IMR-90 (cell line): ENCODE results near the gene SLC4A4. TPM values are rescaled to one million over a fixed set of nuclear protein-coding genes. Genes with fewer than 3 reads are reported as not detected.

Experiments used
- ATAC-seq: fragments of 200-7000 bp; cut with Tn5 transposase; 2 replicates; pipeline ENCODE4 v1.9.1; 2020; ENCODE audit warnings: low read depth, mild to moderate bottlenecking, moderate library complexity
- BruUV-seq: library from RNA; stranded (reverse); fragments of 400-500 nt; replicated peaks from 2 replicates; lab custom pipeline; 2021; lab: Mats Ljungman, UMichigan
- CTCF ChIA-PET: fragments of 300-600 bp; formaldehyde crosslinking; extraction: SDS; loops from one replicate; lab custom pipeline; 2021; ENCODE audit warnings: antibody characterized with exemption; lab: Yijun Ruan, JAX
- POLR2A ChIA-PET: fragments of 300-600 bp; sonication (Branson Sonifier 250); formaldehyde crosslinking; loops from one replicate; lab custom pipeline; 2022; ENCODE audit warnings: antibody characterized with exemption; ENCODE audit not compliant: unreplicated experiment; lab: Charles Lee
- DNase-seq: peaks from one replicate; pipeline ENCODE4 v3.0.0; 2013
- H2AFZ ChIP-seq: replicated peaks from 2 replicates; pipeline ENCODE3; 2013; ENCODE audit warnings: low read length, mild to moderate bottlenecking; ENCODE audit not compliant: poor library complexity
- H2AK5ac ChIP-seq: 2 replicates; pipeline ENCODE4 v1.6.1; 2013; ENCODE audit warnings: low read depth, low read length, inconsistent platforms
- H2AK9ac ChIP-seq: replicated peaks from 2 replicates; pipeline ENCODE3; 2013; ENCODE audit warnings: mild to moderate bottlenecking, low read depth, low read length, moderate library complexity; ENCODE audit not compliant: poor library complexity
- H2BK120ac ChIP-seq: 2 replicates; pipeline ENCODE4 v1.6.1; 2013; ENCODE audit warnings: low read depth, low read length, inconsistent platforms
- H2BK15ac ChIP-seq: 3 replicates; pipeline ENCODE4 v1.6.1; 2013; ENCODE audit warnings: low read depth, low read length, inconsistent platforms
- H2BK20ac ChIP-seq: 2 replicates; pipeline ENCODE4 v1.6.1; 2013; ENCODE audit warnings: low read depth, mild to moderate bottlenecking, inconsistent platforms, low read length, moderate library complexity
- H2BK5ac ChIP-seq: 2 replicates; pipeline ENCODE4 v1.6.1; 2013; ENCODE audit warnings: mild to moderate bottlenecking, low read depth, low read length, inconsistent platforms; ENCODE audit not compliant: poor library complexity, severe bottlenecking
- H3K14ac ChIP-seq: replicated peaks from 2 replicates; pipeline ENCODE4 v1.6.1; 2013; ENCODE audit warnings: low read depth, low read length, inconsistent platforms
- H3K18ac ChIP-seq: 2 replicates; pipeline ENCODE4 v1.6.1; 2013; ENCODE audit warnings: low read depth, low read length, control low read depth
- H3K23ac ChIP-seq: 2 replicates; pipeline ENCODE4 v1.6.1; 2013; ENCODE audit warnings: low read depth, low read length, inconsistent platforms
- H3K27ac ChIP-seq: 2 replicates; pipeline ENCODE4 v1.5.1; 2013; ENCODE audit warnings: mild to moderate bottlenecking, control low read depth, low read length; ENCODE audit not compliant: insufficient read depth
- H3K27me3 ChIP-seq: 2 replicates; pipeline ENCODE4 v1.6.1; 2013; ENCODE audit warnings: low read length; ENCODE audit not compliant: control insufficient read depth, insufficient read depth
- H3K36me3 ChIP-seq: 2 replicates; pipeline ENCODE4 v1.6.1; 2013; ENCODE audit warnings: low read length, mixed read lengths; ENCODE audit not compliant: control insufficient read depth, insufficient read depth
- H3K4ac ChIP-seq: 2 replicates; pipeline ENCODE4 v1.6.1; 2013; ENCODE audit warnings: low read depth, low read length, inconsistent platforms
- H3K4me1 ChIP-seq: 2 replicates; pipeline ENCODE4 v1.6.1; 2013; ENCODE audit warnings: low read length, mixed read lengths; ENCODE audit not compliant: control insufficient read depth, insufficient read depth
- H3K4me2 ChIP-seq: 2 replicates; pipeline ENCODE4 v1.6.1; 2013; ENCODE audit warnings: low read depth, mild to moderate bottlenecking, control low read depth, low read length, moderate library complexity
- H3K4me3 ChIP-seq: 2 replicates; pipeline ENCODE4 v1.5.1; 2013; ENCODE audit warnings: low read depth, mild to moderate bottlenecking, control low read depth, low read length, moderate library complexity; ENCODE audit not compliant: insufficient read depth
- H3K56ac ChIP-seq: 2 replicates; pipeline ENCODE4 v1.6.1; 2013; ENCODE audit warnings: low read length, inconsistent platforms; ENCODE audit not compliant: insufficient read depth; ENCODE audit errors: extremely low read depth
- H3K79me1 ChIP-seq, 2 experiments: 2 replicates each; pipeline ENCODE4 v1.6.1; 2013; ENCODE audit warnings: low read length in 2 of 2, inconsistent platforms in 1 of 2, low read depth in 1 of 2
- H3K9ac ChIP-seq: 2 replicates; pipeline ENCODE4 v1.6.1; 2013; ENCODE audit warnings: low read depth, low read length, control low read depth
- H3K9me1 ChIP-seq: 2 replicates; pipeline ENCODE4 v1.6.1; 2013; ENCODE audit warnings: low read length, inconsistent platforms; ENCODE audit not compliant: insufficient read depth
- H3K9me3 ChIP-seq: 2 replicates; pipeline ENCODE4 v1.6.1; 2013; ENCODE audit warnings: low read length; ENCODE audit not compliant: control insufficient read depth, insufficient read depth
- H4K20me1 ChIP-seq: 2 replicates; pipeline ENCODE4 v1.6.1; 2013; ENCODE audit warnings: low read length, inconsistent platforms; ENCODE audit not compliant: insufficient read depth
- H4K5ac ChIP-seq: 2 replicates; pipeline ENCODE4 v1.6.1; 2013; ENCODE audit warnings: mild to moderate bottlenecking, low read depth, low read length, control low read depth
- H4K8ac ChIP-seq, 2 experiments: 2 replicates each; pipeline ENCODE4 v1.6.1; 2013; ENCODE audit warnings: low read depth in 2 of 2, low read length in 2 of 2, control low read depth in 1 of 2, inconsistent platforms in 1 of 2
- H4K91ac ChIP-seq: 2 replicates; pipeline ENCODE4 v1.6.1; 2013; ENCODE audit warnings: low read depth, low read length, inconsistent platforms; ENCODE audit not compliant: insufficient read depth
- CHD1 ChIP-seq: IDR thresholded peaks from 2 replicates; pipeline ENCODE4 v1.6.1; 2012; ENCODE audit warnings: low read depth, low read length, improper control_type of control experiment
- CTCF ChIP-seq: conservative IDR thresholded peaks from 2 replicates; pipeline ENCODE4 v1.5.1; 2012; ENCODE audit warnings: mild to moderate bottlenecking, low read depth, low read length, improper control_type of control experiment
- ELK1 ChIP-seq: fragments of 150-350 bp; IDR thresholded peaks from 2 replicates; pipeline ENCODE4 v1.6.1; 2016; ENCODE audit warnings: low read depth, mild to moderate bottlenecking, low read length, moderate library complexity, borderline replicate concordance
- FOS ChIP-seq: fragments of 150-350 bp; IDR thresholded peaks from 2 replicates; pipeline ENCODE4 v1.6.1; 2016; ENCODE audit warnings: low read depth, low read length
- MAFK ChIP-seq: IDR thresholded peaks from 2 replicates; pipeline ENCODE4 v1.6.1; 2012; ENCODE audit warnings: low read depth, low read length, improper control_type of control experiment
- MXI1 ChIP-seq: IDR thresholded peaks from 2 replicates; pipeline ENCODE4 v1.6.1; 2012; ENCODE audit warnings: low read depth, mild to moderate bottlenecking, low read length, moderate library complexity, borderline replicate concordance
- NFE2L2 ChIP-seq: fragments of 150-350 bp; IDR thresholded peaks from 2 replicates; pipeline ENCODE4 v1.6.1; 2016; ENCODE audit warnings: low read depth, mild to moderate bottlenecking, low read length
- POLR2A ChIP-seq: IDR thresholded peaks from 2 replicates; pipeline ENCODE4 v1.6.1; 2012; ENCODE audit warnings: mild to moderate bottlenecking, low read depth, low read length
- RAD21 ChIP-seq: IDR thresholded peaks from 2 replicates; pipeline ENCODE4 v1.6.1; 2012; ENCODE audit warnings: low read length, improper control_type of control experiment
- RCOR1 ChIP-seq: IDR thresholded peaks from 2 replicates; pipeline ENCODE4 v1.6.1; 2012; ENCODE audit warnings: mild to moderate bottlenecking, low read length, improper control_type of control experiment; ENCODE audit not compliant: insufficient replicate concordance
- RFX5 ChIP-seq: IDR thresholded peaks from 2 replicates; pipeline ENCODE4 v1.8.0; 2012; ENCODE audit warnings: low read depth, mild to moderate bottlenecking, low read length, moderate library complexity
- USF2 ChIP-seq: fragments of 150-350 bp; IDR thresholded peaks from 2 replicates; pipeline ENCODE4 v1.6.1; 2017; ENCODE audit warnings: mild to moderate bottlenecking, antibody characterized with exemption, low read length, low read depth
- WGBS, 2 experiments: methylation state at CpG; one replicate each; pipeline versions ENCODE4 v1.1.5 to v1.1.7; 2013; ENCODE audit warnings: missing lambda C conversion rate in 2 of 2; ENCODE audit not compliant: insufficient read length in 1 of 2; ENCODE audit errors: extremely low coverage in 2 of 2; 5-methylcytosine and 5-hydroxymethylcytosine counted together
- dilution Hi-C: fragments of 300-500 bp; cut with HindIII; formaldehyde crosslinking; loops from one replicate; pipeline ENCODE4 v1.14.3; 2018; ENCODE audit warnings: low sequenced_read_pairs; ENCODE audit not compliant: unreplicated experiment
- in situ Hi-C: fragments of 300-500 bp; cut with MboI; formaldehyde crosslinking; loops from 3 replicates; pipeline ENCODE4 v1.14.3; 2019; ENCODE audit warnings: low sequenced_read_pairs, inconsistent platforms, mixed read lengths
- intact Hi-C: fragments of 100-400 bp; cut with micrococcal nuclease; formaldehyde crosslinking; loops from 2 replicates; pipeline ENCODE4 v1.10.0; 2022
- polyA plus RNA-seq, 3 experiments: library from polyadenylated mRNA; depleted of rRNA; stranded (reverse); fragments of >200 nt; gene quantifications; 2 replicates each; pipeline ENCODE4 v1.2.3, GENCODE V29; 2012; ENCODE audit warnings: low replicate concordance in 1 of 3
- total RNA-seq: library from RNA; depleted of rRNA; stranded (reverse); fragments of >200 nt; gene quantifications from 2 replicates; pipeline ENCODE4 v1.2.3, GENCODE V29; 2012

The SLC4A4 gene
- total and polyA plus RNA-seq, 2 of the 4 experiments (the other 2 are of a cell fraction), result 5.6 to 16.8 TPM

GRCh38 chr4:71616168-71616811, 277.5 kb downstream of the SLC4A4 start:
- no peak overlapping the region for H2BK120ac ChIP-seq
- no peaks in the 10 kb centered on the region for H3K36me3 ChIP-seq
- H4K5ac ChIP-seq, result no peak overlapping the region
- intact Hi-C loops, result no loop called here
- H2BK20ac ChIP-seq, result no peak overlapping the region
- TF ChIP-seq FOS, result no peak
- no peak for TF ChIP-seq RFX5
- TF ChIP-seq ELK1, result no peak
- TF ChIP-seq POLR2A, result no peak
- no peak for TF ChIP-seq RCOR1
- TF ChIP-seq MXI1, result no peak
- TF ChIP-seq CHD1, result no peak
- TF ChIP-seq RAD21, result no peak
- no peak for TF ChIP-seq CTCF
- no peak for TF ChIP-seq MAFK
- no peak for TF ChIP-seq USF2
- no peak for TF ChIP-seq NFE2L2
- no peak overlapping the region for H2AK5ac ChIP-seq
- no peak for DNase-seq
- no peaks in the 10 kb centered on the region for H4K20me1 ChIP-seq
- no CpG with 5 or more reads among the region's 3 CpGs for WGBS, 2 experiments
- no peak overlapping the region for H3K23ac ChIP-seq
- H4K8ac ChIP-seq, result no peak overlapping the region
- H3K4me1 ChIP-seq, result no peaks in the 10 kb centered on the region
- dilution Hi-C loops, result no loop called here
- no peak overlapping the region for H2BK15ac ChIP-seq
- H3K27me3 ChIP-seq, result no peaks in the 10 kb centered on the region
- in situ Hi-C loops, result no loop called here
- no peak for ATAC-seq
- no peak overlapping the region for H2AFZ ChIP-seq
- no peak overlapping the region for H2AK9ac ChIP-seq
- H3K14ac ChIP-seq, result no peak overlapping the region
- no peak overlapping the region for H3K9ac ChIP-seq
- no peak overlapping the region for H3K27ac ChIP-seq
- H3K4me2 ChIP-seq, result no peak overlapping the region
- H3K4ac ChIP-seq, result no peak overlapping the region
- H3K56ac ChIP-seq, result no peak overlapping the region
- no peak overlapping the region for H3K18ac ChIP-seq
- BruUV-seq, result no TSS peak
- no peak overlapping the region for H4K91ac ChIP-seq
- POLR2A ChIA-PET, result no interaction called here
- H3K4me3 ChIP-seq, result no peak overlapping the region
- no peak overlapping the region for H2BK5ac ChIP-seq
- no peaks in the 10 kb centered on the region for H3K9me3 ChIP-seq
- H3K79me1 ChIP-seq, result no peaks in the 10 kb centered on the region
- H3K9me1 ChIP-seq, result no peaks in the 10 kb centered on the region
- CTCF ChIA-PET, result interaction anchor here (1.0 kb wide), 1 partner anchor 16 kb away, joined by 4 read pairs; no protein-coding TSS in a partner anchor
